ENCODE data around the gene SHISA3. TPM values are rescaled to one million over a fixed set of nuclear protein-coding genes. Genes with fewer than 3 reads are reported as not detected.

SHISA3 gene
- total RNA-seq, 1 experiment from 2014 or later = 6.0 TPM

DNA sequence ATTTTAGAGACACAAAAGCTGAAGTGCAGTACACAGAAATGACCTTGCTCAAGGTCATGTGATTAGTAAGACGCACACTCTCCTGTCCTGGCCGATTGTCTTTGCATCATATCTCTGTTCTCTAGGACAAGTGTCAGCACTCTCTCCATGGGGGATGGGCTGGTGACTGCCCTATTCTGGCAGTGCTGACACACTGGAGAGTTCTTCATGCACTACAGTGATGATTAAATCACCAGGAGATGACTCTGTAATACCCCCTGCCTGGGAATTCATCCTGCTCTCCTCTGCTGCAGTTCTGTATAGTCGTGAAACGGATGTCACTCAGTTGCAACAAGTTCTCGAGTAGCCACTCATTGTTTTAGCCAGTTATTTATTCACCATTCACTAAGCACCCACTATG, 5.3 kb upstream of the SHISA3 start:
- DNase-seq (ENCODE audit: low spot score) (no peak), ATAC-seq (no peak)
- peaks cover 48% of the 10 kb centered on the region for H3K4me1 Mint-ChIP-seq
- H3K36me3 Mint-ChIP-seq = no peaks in the 10 kb centered on the region
- H3K9me3 Mint-ChIP-seq = no peaks in the 10 kb centered on the region
- peaks cover 33% of the 10 kb centered on the region for H3K27me3 Mint-ChIP-seq (ENCODE audit: low read depth)
- CTCF ChIA-PET = interaction anchor here (1.4 kb wide), 1 partner anchor 109 kb away, joined by 5 read pairs; no protein-coding TSS in a partner anchor
- H3K4me3 Mint-ChIP-seq = no peak overlapping the region
- H3K27ac Mint-ChIP-seq = no peak overlapping the region
- TF ChIP-seq ZNF423 (CRISPR knock-in tag; IDR thresholded peaks at IDR 0.05) = no peak
- TF ChIP-seq ZBTB21 (CRISPR knock-in tag; IDR thresholded peaks at IDR 0.05; ENCODE audit: borderline replicate concordance) = no peak
- TF ChIP-seq, protein P1, sequence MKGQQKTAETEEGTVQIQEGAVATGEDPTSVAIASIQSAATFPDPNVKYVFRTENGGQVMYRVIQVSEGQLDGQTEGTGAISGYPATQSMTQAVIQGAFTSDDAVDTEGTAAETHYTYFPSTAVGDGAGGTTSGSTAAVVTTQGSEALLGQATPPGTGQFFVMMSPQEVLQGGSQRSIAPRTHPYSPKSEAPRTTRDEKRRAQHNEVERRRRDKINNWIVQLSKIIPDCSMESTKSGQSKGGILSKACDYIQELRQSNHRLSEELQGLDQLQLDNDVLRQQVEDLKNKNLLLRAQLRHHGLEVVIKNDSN (CRISPR knock-in tag; IDR thresholded peaks at IDR 0.05) = no peak
- TF ChIP-seq ESRRA (CRISPR knock-in tag; IDR thresholded peaks at IDR 0.05; ENCODE audit: borderline replicate concordance) = peak; percentile 68; the same call in 1 of the 2 replicates
- POLR2A ChIA-PET = no interaction called here

DNA sequence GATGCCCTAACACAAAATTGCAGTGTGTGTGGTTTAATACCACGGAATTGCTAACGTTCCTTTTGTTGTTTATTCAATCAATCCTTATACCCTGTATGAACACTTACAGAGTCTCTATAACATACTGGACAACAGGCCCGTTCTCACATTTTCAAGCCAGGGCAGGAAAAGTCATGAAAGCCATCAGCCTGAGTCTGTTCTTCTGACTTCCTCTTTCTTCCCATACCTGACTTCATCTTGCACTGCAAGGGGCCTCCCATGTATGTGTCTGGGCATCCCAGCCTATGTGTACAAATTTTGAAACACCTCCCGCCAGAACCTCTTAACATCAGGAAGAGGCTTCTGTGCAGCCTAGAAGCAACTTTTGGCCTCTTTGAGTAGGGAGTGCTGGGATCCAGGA, 4.9 kb upstream of the SHISA3 start:
- Mint-ChIP-seq H3K36me3 (no peaks in the 10 kb centered on the region), H3K9me3 (no peaks in the 10 kb centered on the region), H3K27ac (no peak overlapping the region), H3K4me3 (no peak overlapping the region), H3K4me1 (peaks cover 50% of the 10 kb centered on the region), H3K27me3 (ENCODE audit: low read depth) (peaks cover 37% of the 10 kb centered on the region)
- TF ChIP-seq ETV6 (CRISPR knock-in tag; IDR thresholded peaks at IDR 0.05) (no peak), MYBL2 (CRISPR knock-in tag; IDR thresholded peaks at IDR 0.05) (no peak), JUN (CRISPR knock-in tag; IDR thresholded peaks at IDR 0.05) (no peak), SP1 (CRISPR knock-in tag; conservative IDR thresholded peaks at IDR 0.05) (no peak), ZNF219 (CRISPR knock-in tag; IDR thresholded peaks at IDR 0.05; ENCODE audit: borderline replicate concordance) (no peak), ZBTB21 (CRISPR knock-in tag; IDR thresholded peaks at IDR 0.05; ENCODE audit: borderline replicate concordance) (no peak)
- TF ChIP-seq, protein P2, sequence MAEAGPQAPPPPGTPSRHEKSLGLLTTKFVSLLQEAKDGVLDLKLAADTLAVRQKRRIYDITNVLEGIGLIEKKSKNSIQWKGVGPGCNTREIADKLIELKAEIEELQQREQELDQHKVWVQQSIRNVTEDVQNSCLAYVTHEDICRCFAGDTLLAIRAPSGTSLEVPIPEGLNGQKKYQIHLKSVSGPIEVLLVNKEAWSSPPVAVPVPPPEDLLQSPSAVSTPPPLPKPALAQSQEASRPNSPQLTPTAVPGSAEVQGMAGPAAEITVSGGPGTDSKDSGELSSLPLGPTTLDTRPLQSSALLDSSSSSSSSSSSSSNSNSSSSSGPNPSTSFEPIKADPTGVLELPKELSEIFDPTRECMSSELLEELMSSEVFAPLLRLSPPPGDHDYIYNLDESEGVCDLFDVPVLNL (CRISPR knock-in tag; IDR thresholded peaks at IDR 0.05; ENCODE audit: borderline replicate concordance, low read depth) = no peak
- CTCF ChIA-PET = no interaction called here
- DNase-seq (ENCODE audit: low spot score) = no peak
- ATAC-seq = no peak
- POLR2A ChIA-PET = no interaction called here

DNA sequence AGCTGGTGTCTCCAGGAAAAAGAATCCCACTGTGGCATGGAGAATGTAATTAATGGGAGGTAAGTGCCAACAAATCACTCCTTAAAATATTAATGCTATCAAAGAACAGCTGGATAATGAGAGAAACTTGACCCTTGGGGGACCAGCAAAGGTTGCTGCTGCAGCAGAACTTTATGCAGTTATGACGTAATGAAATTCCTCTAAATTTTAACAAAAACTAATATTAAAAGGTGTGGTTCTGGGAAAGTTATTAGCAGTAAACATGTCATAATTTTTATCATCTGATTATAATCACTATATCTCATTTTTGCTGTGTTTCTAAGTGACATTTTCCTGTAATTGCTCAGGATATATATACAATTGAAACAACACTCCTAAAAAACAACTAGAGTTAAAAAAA, 1.7 kb upstream of the SHISA3 start:
- no peaks in the 10 kb centered on the region for H3K36me3 Mint-ChIP-seq
- POLR2A ChIA-PET = no interaction called here

More for the DNA sequence above, 1.7 kb upstream of the SHISA3 start:
- Mint-ChIP-seq H3K27me3 (ENCODE audit: low read depth) (peaks cover 65% of the 10 kb centered on the region), H3K27ac (no peak overlapping the region), H3K4me1 (peaks cover 58% of the 10 kb centered on the region), H3K4me3 (no peak overlapping the region), H3K9me3 (no peaks in the 10 kb centered on the region)
- ATAC-seq (no peak), DNase-seq (ENCODE audit: low spot score) (no peak)
- CTCF ChIA-PET = interaction anchor here (2.1 kb wide), 1 partner anchor 124 kb away, joined by 6 read pairs; no protein-coding TSS in a partner anchor
- TF ChIP-seq FOXJ3 (CRISPR knock-in tag; IDR thresholded peaks at IDR 0.05; ENCODE audit: borderline replicate concordance) (no peak), NR3C1 (CRISPR knock-in tag; conservative IDR thresholded peaks at IDR 0.05; ENCODE audit: low read depth) (no peak), CBFB (CRISPR knock-in tag; IDR thresholded peaks at IDR 0.05; ENCODE audit: low read depth) (no peak), TP53 (CRISPR knock-in tag; IDR thresholded peaks at IDR 0.05) (no peak)
- TF ChIP-seq, protein P3, sequence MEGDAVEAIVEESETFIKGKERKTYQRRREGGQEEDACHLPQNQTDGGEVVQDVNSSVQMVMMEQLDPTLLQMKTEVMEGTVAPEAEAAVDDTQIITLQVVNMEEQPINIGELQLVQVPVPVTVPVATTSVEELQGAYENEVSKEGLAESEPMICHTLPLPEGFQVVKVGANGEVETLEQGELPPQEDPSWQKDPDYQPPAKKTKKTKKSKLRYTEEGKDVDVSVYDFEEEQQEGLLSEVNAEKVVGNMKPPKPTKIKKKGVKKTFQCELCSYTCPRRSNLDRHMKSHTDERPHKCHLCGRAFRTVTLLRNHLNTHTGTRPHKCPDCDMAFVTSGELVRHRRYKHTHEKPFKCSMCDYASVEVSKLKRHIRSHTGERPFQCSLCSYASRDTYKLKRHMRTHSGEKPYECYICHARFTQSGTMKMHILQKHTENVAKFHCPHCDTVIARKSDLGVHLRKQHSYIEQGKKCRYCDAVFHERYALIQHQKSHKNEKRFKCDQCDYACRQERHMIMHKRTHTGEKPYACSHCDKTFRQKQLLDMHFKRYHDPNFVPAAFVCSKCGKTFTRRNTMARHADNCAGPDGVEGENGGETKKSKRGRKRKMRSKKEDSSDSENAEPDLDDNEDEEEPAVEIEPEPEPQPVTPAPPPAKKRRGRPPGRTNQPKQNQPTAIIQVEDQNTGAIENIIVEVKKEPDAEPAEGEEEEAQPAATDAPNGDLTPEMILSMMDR (IDR thresholded peaks at IDR 0.05) = no peak
- TF ChIP-seq, protein P4, sequence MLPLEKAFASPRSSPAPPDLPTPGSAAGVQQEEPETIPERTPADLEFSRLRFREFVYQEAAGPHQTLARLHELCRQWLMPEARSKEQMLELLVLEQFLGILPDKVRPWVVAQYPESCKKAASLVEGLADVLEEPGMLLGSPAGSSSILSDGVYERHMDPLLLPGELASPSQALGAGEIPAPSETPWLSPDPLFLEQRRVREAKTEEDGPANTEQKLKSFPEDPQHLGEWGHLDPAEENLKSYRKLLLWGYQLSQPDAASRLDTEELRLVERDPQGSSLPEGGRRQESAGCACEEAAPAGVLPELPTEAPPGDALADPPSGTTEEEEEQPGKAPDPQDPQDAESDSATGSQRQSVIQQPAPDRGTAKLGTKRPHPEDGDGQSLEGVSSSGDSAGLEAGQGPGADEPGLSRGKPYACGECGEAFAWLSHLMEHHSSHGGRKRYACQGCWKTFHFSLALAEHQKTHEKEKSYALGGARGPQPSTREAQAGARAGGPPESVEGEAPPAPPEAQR (CRISPR knock-in tag; IDR thresholded peaks at IDR 0.05) = no peak

Data from WTC11 (cell line).